ENCODE data around the gene HELT.

The HELT gene

DNA sequence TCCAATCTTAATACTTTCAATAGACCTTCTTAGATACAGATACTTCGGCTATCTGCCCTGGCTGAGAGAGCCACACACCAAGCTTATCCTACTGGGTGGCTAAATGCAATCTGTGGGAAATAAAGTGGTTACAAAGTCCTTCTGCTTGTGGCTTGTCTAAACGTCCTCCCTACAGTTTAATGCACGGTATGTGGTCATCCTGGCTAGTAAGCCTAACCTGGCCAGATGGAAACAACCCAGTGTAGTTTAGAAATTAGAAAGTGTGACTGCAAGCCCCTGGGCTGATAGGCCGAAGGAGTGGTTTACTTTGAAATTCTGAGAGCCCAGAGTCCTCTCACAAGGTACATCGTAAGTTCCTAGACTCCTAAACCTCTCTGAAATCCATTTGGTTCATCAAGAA lies 47.9 kb downstream of the HELT start:
- no peaks in the 10 kb centered on the region for H3K27me3 ChIP-seq (ENCODE audit: control insufficient read depth in 1 of 2, insufficient read depth in 2 of 2, low read length in 2 of 2)
- H3K4me3 ChIP-seq (ENCODE audit: low read depth in 1 of 2, low read length in 2 of 2) = no peak overlapping the region
- H3K9ac ChIP-seq (ENCODE audit: low read depth in 1 of 2, low read length in 2 of 2) = no peak overlapping the region
- H3K9me3 ChIP-seq (ENCODE audit: control insufficient read depth in 1 of 2, low read length in 2 of 2) = peaks cover 0 to 4% of the 10 kb centered on the region in 2 donors
- no peaks in the 10 kb centered on the region for H3K4me1 ChIP-seq (ENCODE audit: control insufficient read depth in 1 of 2, insufficient read depth in 2 of 2, low read length in 2 of 2)
- no peaks in the 10 kb centered on the region for H3K36me3 ChIP-seq (ENCODE audit: control insufficient read depth in 1 of 2, insufficient read depth in 2 of 2, low read length in 2 of 2)
- H3K27ac ChIP-seq (ENCODE audit: low read depth, low read length) = no peak overlapping the region

DNA sequence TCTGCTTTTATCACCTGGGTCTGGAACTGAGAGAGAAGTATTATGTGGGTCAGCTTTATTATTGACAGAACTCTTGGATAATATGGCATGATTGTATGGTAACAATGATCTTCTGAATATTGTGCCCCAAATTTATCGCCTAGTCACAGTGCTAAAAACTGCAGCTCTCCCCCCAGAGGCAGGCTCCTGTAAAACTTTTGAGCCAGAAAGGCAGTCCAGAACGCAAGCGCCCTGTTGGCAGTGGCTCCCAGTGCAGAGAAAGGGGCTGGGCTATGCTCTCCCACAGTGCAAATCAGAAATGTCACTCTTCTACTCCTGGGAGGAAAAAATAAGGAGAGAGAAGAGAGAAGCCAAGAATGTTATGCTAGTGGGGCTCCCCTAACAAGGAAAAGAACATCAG lies 50.5 kb downstream of the HELT start:
- no peaks in the 10 kb centered on the region for H3K9me3 ChIP-seq (ENCODE audit: control insufficient read depth in 1 of 2, low read length in 2 of 2)
- no peaks in the 10 kb centered on the region for H3K36me3 ChIP-seq (ENCODE audit: control insufficient read depth in 1 of 2, insufficient read depth in 2 of 2, low read length in 2 of 2)
- H3K9ac ChIP-seq (ENCODE audit: low read depth in 1 of 2, low read length in 2 of 2) = no peak overlapping the region
- no peaks in the 10 kb centered on the region for H3K27me3 ChIP-seq (ENCODE audit: control insufficient read depth in 1 of 2, insufficient read depth in 2 of 2, low read length in 2 of 2)
- H3K4me1 ChIP-seq (ENCODE audit: control insufficient read depth in 1 of 2, insufficient read depth in 2 of 2, low read length in 2 of 2) = no peaks in the 10 kb centered on the region
- no peak overlapping the region for H3K4me3 ChIP-seq (ENCODE audit: low read depth in 1 of 2, low read length in 2 of 2)
- H3K27ac ChIP-seq (ENCODE audit: low read depth, low read length) = no peak overlapping the region
